Liver (tissue), 3 donors: ENCODE data around the gene ABHD17A.

Experiments used
- FOXA1 ChIP-seq: IDR thresholded peaks from 2 replicates; pipeline ENCODE4 v1.6.1; 2016; ENCODE audit warnings: antibody characterized with exemption
- HNF4A ChIP-seq, 2 donors: conservative IDR thresholded peaks; 2 replicates each; pipeline ENCODE4 v1.6.1; 2016; ENCODE audit warnings: antibody characterized with exemption in 2 of 2, mild to moderate bottlenecking in 2 of 2
- RAD21 ChIP-seq, 2 donors: IDR thresholded peaks; 2 replicates each; pipeline ENCODE4 v1.6.1; 2016; ENCODE audit warnings: antibody characterized with exemption in 2 of 2, mild to moderate bottlenecking in 2 of 2
- TAF1 ChIP-seq: conservative IDR thresholded peaks from 2 replicates; pipeline ENCODE4 v1.6.1; 2016; ENCODE audit warnings: antibody characterized with exemption, mild to moderate bottlenecking
- YY1 ChIP-seq: IDR thresholded peaks from 2 replicates; pipeline ENCODE4 v1.6.1; 2016; ENCODE audit warnings: antibody characterized with exemption, mild to moderate bottlenecking
- TF ChIP-seq, protein P1 (sequence below): fragments of 150-350 bp; IDR thresholded peaks from 2 replicates; pipeline ENCODE4 v1.5.1; 2017; ENCODE audit warnings: improper control_type of control experiment, low read depth, low read length; ENCODE audit not compliant: missing input control
- TF ChIP-seq, protein P2 (sequence below): IDR thresholded peaks from 2 replicates; pipeline ENCODE4 v1.6.1; 2016; ENCODE audit warnings: antibody characterized with exemption
- TF ChIP-seq, protein P3 (sequence below): IDR thresholded peaks from 2 replicates; pipeline ENCODE4 v1.6.1; 2016; ENCODE audit warnings: antibody characterized with exemption
- donor health status: healthy.
- donor health status: healthy.

DNA sequence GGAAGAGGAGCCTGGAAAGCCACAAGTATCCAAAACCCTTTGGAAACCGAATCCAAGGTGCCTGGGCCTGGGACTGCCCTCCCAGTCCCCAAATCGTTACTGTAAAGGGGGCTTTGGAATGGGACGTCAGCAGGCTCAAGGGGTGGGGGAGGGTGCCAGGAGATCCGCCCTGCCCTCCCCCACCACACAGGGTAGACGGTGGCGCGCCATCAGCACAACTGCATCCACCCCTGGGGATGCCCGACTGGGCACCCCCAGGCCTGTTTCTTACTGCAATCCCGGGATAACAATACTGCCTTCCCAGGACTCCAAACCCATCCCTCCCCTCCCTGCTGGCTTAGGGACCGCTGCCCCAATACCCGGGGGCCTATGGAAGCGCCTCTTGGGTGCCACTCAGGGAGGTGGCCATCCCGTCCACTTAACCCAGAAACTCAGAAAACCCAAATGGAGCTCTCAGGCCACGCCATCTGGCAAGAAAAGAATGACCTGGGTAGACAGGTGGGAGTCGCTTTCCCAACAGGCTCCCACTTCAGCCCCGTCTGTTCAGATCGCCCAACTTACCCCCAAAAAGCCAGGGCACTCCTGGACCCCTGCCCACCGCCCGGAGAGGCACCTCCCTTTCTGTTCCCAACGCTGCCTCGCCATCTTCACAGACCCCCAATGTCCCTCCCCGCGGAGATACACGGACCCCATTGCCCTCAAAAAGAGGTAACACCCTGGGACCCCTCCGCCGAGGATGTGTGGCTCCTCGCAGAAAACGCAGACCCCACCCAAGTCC, 24.3 kb downstream of the ABHD17A start:
- TF ChIP-seq, protein P1, sequence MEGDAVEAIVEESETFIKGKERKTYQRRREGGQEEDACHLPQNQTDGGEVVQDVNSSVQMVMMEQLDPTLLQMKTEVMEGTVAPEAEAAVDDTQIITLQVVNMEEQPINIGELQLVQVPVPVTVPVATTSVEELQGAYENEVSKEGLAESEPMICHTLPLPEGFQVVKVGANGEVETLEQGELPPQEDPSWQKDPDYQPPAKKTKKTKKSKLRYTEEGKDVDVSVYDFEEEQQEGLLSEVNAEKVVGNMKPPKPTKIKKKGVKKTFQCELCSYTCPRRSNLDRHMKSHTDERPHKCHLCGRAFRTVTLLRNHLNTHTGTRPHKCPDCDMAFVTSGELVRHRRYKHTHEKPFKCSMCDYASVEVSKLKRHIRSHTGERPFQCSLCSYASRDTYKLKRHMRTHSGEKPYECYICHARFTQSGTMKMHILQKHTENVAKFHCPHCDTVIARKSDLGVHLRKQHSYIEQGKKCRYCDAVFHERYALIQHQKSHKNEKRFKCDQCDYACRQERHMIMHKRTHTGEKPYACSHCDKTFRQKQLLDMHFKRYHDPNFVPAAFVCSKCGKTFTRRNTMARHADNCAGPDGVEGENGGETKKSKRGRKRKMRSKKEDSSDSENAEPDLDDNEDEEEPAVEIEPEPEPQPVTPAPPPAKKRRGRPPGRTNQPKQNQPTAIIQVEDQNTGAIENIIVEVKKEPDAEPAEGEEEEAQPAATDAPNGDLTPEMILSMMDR, result no peak
- no peak for TF ChIP-seq FOXA1
- TF ChIP-seq, protein P2, sequence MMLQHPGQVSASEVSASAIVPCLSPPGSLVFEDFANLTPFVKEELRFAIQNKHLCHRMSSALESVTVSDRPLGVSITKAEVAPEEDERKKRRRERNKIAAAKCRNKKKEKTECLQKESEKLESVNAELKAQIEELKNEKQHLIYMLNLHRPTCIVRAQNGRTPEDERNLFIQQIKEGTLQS, result no peak
- no peak for TF ChIP-seq HNF4A (conservative IDR thresholded peaks at IDR 0.05)
- TF ChIP-seq, protein P3, sequence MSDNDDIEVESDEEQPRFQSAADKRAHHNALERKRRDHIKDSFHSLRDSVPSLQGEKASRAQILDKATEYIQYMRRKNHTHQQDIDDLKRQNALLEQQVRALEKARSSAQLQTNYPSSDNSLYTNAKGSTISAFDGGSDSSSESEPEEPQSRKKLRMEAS, result no peak
- no peak for TF ChIP-seq YY1
- TF ChIP-seq TAF1, result no peak
- TF ChIP-seq RAD21 (IDR thresholded peaks at IDR 0.05), result no peak
